Natural killer cell treated with Interleukin-12 subunit alpha and Interleukin-12 subunit beta and Interleukin-15 and Interleukin-18, amount 100 ng/mL, for 72 hours (primary cell): Measurements from ENCODE around the gene PPM1H. TPM values are rescaled to one million over a fixed set of nuclear protein-coding genes. Genes with fewer than 3 reads are reported as not detected.

ENCODE experiments used
- ATAC-seq, 2 donors: fragments of 150-1000 bp; cut with Tn5 transposase in 1 of 2; sonication (Bioruptor Pico), chemical (Tn5 transposase) in 1 of 2; 2 replicates each; pipeline ENCODE4 v1.10.0; 2021
- DNase-seq: peaks from one replicate; pipeline ENCODE4 v3.0.0; 2022; ENCODE audit warnings: low spot score
- H3K27ac Mint-ChIP-seq, 2 donors: 1 replicate in 1 of 2; 2 replicates in 1 of 2; pipeline ENCODE4 v1.8.0; 2022; ENCODE audit warnings: mixed read lengths in 2 of 2, mild to moderate bottlenecking in 1 of 2, moderate library complexity in 1 of 2
- H3K27me3 Mint-ChIP-seq, 2 donors: 1 replicate in 1 of 2; 2 replicates in 1 of 2; pipeline ENCODE4 v1.8.0; 2022; ENCODE audit warnings: mixed read lengths in 2 of 2
- H3K36me3 Mint-ChIP-seq: one replicate; pipeline ENCODE4 v1.8.0; 2022; ENCODE audit warnings: mixed read lengths
- H3K4me1 Mint-ChIP-seq, 2 donors: 1 replicate in 1 of 2; 2 replicates in 1 of 2; pipeline ENCODE4 v1.8.0; 2022; ENCODE audit warnings: low read depth in 2 of 2, mixed read lengths in 2 of 2, mild to moderate bottlenecking in 1 of 2
- H3K4me3 Mint-ChIP-seq: one replicate; pipeline ENCODE4 v1.8.0; 2022; ENCODE audit warnings: mixed read lengths
- H3K9me3 Mint-ChIP-seq: 2 replicates; pipeline ENCODE4 v1.8.0; 2022; ENCODE audit warnings: mixed read lengths
- total RNA-seq, 2 donors: library from RNA; stranded (reverse); gene quantifications; one replicate each; pipeline ENCODE4 v1.2.3, GENCODE V29; 2022

The PPM1H gene
- total RNA-seq, 2 donors from 2014 or later = 0.38 TPM; not detected in 1

DNA sequence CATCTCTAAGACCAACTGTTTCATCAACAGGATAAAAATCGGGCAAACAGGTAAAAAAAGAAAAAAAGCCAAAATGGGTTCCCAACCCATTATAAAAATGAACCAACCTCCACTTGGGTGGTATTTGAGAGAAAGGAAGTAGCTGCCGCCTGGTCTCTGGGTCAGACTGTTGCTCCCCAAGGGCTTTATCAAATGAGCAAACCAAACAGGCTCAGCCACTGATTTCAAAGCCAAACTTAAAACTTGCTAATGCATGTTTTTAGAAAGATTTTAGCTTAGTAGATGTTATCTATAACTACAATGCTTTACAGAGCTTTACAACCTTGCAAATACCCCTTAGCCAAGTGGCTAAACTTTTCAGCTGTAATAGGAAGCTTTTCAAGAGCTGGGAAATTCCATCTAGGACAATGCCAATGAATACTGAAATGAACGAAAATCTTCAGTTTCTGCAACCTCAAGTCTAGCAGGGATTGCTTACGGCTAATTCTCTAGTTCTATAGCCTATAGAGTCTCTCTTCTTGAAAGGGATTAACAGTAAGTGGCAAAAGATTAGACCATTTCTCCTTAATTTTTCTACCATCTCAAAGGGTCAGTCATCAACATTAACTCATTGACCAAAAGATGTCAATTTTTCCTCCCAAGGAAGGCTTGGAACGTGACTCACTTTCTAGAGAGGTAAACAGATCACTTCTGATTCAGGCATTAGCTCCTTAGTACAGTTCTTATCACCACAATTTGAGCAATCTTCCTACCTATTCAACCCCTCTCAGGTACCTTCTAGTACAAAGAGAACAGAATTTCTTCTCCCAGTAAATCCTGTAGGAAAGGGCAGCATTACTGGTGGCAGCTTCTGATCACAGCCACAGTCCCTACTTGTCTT lies 4.2 kb downstream of the PPM1H start:
- Mint-ChIP-seq H3K27ac (no peak overlapping the region), H3K4me3 (no peak overlapping the region), H3K4me1 (peaks cover 11% of the 10 kb centered on the region in 2 donors), H3K36me3 (no peaks in the 10 kb centered on the region), H3K27me3 (peaks cover 21 to 32% of the 10 kb centered on the region in 2 donors), H3K9me3 (peaks cover 3% of the 10 kb centered on the region)
- ATAC-seq = no peak
- DNase-seq = no peak

DNA sequence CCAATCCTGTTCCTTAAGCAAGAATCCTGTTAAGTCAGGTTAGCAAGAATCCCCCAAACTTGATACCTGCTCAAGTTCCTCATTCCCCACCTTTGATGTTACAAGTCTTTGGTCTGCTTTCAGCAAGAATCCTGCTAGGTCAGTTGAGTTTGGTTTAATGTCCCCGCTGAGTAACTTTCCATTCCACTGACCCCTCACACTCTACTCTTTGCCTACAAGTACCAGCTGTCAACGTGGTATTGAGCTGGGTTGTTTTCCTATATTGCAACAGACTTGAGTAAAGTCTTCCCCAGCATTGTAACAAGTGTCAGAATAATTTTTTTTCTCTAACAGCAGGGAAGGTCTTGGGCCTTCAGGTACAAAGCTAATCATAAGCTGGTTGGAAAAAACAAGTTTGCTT lies 6.3 kb downstream of the PPM1H start:
- H3K36me3 Mint-ChIP-seq = no peaks in the 10 kb centered on the region
- no peak overlapping the region for H3K27ac Mint-ChIP-seq
- ATAC-seq (no peak), DNase-seq (no peak)
- peaks cover 3% of the 10 kb centered on the region for H3K9me3 Mint-ChIP-seq
- H3K27me3 Mint-ChIP-seq = peaks cover 16 to 26% of the 10 kb centered on the region in 2 donors
- H3K4me1 Mint-ChIP-seq = peaks cover 6% of the 10 kb centered on the region in 2 donors
- H3K4me3 Mint-ChIP-seq = no peak overlapping the region

DNA sequence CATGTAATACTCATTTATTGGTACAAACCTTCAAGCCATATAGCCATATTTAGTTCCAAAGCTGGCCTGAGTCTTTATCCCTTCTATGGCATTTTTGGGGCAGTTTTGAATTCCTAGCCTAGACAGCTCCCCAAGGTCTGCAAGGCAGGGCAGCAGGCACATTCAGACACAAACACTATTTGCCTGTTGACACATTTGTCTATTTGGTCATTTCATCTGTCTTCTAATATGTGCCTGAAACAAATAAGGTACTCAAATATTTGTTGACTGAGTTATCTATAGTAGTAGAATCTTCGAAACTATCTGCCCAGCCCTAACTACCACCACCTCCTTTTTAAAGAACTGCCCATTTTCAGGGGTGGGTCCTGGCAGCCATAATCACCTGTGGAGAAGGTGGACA lies 9.3 kb downstream of the PPM1H start:
- Mint-ChIP-seq H3K4me1 (no peaks in the 10 kb centered on the region), H3K36me3 (no peaks in the 10 kb centered on the region), H3K4me3 (no peak overlapping the region), H3K27me3 (peaks cover 3 to 7% of the 10 kb centered on the region in 2 donors), H3K27ac (no peak overlapping the region), H3K9me3 (no peaks in the 10 kb centered on the region)
- ATAC-seq (no peak), DNase-seq (no peak)

DNA sequence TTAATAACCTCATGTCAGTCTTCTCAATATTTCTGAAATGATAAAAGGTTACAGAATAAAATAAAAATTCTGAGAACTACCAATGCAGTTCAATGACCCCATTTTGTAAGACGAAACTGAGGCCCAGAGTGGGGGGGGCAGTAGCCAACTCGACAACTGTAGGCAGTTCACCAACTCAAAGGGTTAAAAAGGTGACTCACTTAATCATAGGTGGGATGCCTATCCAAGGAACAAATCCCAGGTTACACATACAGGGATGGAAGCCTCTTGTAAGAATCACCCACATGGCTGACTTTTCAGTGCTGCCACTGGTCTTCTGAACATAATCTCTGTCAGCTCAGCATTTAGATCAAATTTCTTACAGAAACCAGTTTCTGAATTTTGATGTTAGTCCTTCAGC lies 10.9 kb downstream of the PPM1H start:
- Mint-ChIP-seq H3K9me3 (no peaks in the 10 kb centered on the region), H3K27ac (no peak overlapping the region), H3K36me3 (no peaks in the 10 kb centered on the region), H3K27me3 (no peaks in the 10 kb centered on the region), H3K4me1 (no peaks in the 10 kb centered on the region), H3K4me3 (no peak overlapping the region)
- no peak for DNase-seq
- no peak for ATAC-seq

DNA sequence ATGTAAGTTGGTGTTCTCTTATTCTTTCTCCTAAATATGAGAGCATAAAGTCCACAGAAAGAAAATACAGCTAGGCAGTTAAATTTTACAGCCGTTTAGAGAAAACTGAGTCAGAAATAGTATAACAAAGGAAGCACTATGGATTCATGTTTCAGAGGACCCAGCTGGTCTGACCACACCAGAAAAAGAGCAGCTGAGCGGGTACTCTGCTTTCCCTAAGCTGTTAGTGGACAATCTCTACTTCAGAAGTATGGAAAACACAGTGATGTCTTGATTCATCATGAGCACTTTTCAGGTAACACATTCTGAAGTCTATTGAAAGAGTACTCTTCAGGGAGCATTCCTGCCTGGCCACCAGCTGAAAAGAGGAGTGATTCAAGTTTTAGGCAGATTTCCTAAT lies 12.4 kb downstream of the PPM1H start:
- DNase-seq (no peak), ATAC-seq (no peak)
- Mint-ChIP-seq H3K4me3 (no peak overlapping the region), H3K36me3 (no peaks in the 10 kb centered on the region), H3K27me3 (no peaks in the 10 kb centered on the region), H3K9me3 (no peaks in the 10 kb centered on the region), H3K27ac (no peak overlapping the region), H3K4me1 (no peaks in the 10 kb centered on the region)

DNA sequence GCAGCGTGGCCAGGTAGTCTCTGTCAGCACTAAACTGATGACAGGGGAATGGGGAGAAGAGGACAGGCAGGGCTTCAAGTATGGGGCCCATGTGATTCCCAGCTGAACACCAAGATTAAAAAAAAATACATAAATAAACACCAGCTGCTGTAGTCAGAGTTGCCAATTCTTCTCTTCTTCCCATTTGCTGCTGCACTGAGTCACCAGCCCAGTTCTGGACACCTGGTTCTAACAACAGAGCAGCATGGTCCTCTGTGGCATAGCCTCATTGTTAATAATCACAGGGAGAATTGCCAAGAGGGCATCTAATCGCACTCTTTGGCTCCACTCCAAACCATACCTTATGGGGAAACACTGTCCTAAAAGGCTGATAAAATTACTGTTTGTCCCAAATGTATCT lies 15.1 kb downstream of the PPM1H start:
- H3K4me1 Mint-ChIP-seq = no peaks in the 10 kb centered on the region
- ATAC-seq (no peak), DNase-seq (no peak)
- H3K27ac Mint-ChIP-seq = no peak overlapping the region
- H3K9me3 Mint-ChIP-seq = no peaks in the 10 kb centered on the region
- H3K4me3 Mint-ChIP-seq = no peak overlapping the region
- peaks cover 0 to 3% of the 10 kb centered on the region in 2 donors for H3K27me3 Mint-ChIP-seq
- no peaks in the 10 kb centered on the region for H3K36me3 Mint-ChIP-seq

DNA sequence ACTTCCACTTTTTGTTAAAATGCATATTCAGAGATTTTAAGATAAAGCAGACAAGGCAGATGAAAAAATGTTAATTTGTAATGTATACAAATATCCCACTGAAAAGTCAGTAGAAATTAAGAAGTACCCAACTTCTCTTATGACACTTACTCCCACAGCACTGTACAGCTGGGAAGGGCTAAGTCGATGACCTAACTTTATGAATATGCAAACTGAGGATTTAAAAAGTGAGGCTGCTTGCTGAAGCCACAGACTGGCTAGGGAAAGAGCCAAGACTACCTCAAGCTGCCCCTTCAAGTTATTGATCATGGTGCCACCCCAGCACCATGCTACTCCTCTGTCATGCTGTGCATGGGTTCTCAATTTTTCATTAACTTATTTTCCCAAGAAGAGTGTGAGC lies 17.0 kb downstream of the PPM1H start:
- H3K36me3 Mint-ChIP-seq = no peaks in the 10 kb centered on the region
- no peak overlapping the region for H3K27ac Mint-ChIP-seq
- no peaks in the 10 kb centered on the region for H3K4me1 Mint-ChIP-seq
- H3K4me3 Mint-ChIP-seq = no peak overlapping the region
- H3K27me3 Mint-ChIP-seq = peaks cover under 1 to 3% of the 10 kb centered on the region in 2 donors
- H3K9me3 Mint-ChIP-seq = no peaks in the 10 kb centered on the region
- DNase-seq (no peak), ATAC-seq (no peak)

DNA sequence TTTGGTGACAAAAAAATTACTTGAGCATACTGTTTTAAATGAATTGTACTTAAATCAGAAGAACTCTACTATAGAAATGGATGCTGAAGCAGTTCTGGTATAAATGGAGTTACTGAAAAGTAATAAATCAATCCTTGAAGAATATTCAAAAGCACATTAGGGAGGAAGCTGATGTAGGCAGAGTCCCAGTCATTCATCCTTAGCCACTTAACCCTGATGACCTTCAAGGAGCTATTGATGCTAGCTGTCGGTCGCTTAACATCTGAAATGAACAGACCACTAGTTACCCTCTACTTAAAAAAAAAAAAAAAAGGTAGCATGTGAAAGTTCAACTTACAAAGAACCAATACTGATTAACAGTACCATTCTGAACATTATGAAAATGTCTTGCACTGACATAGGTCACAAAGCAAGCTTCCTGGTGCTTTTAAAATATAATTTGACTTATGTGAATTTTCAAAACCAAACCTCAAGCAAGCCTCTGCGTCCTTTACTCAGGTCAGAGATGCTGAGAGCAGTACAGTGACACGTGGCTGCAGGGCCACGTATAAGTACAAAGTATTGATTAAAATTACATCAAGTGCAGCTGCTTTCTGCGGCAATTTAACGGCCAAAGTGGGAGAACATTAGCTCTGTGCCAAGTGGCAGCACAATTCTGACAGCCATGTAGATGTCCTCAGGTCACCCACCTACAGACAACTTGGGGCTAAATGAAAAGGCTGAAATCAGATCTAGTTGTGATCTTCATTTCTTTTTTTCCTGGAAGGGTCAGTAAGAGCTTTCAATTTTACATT lies 18.1 kb downstream of the PPM1H start:
- Mint-ChIP-seq H3K4me1 (no peaks in the 10 kb centered on the region), H3K27ac (no peak overlapping the region), H3K36me3 (no peaks in the 10 kb centered on the region), H3K27me3 (peaks cover 3 to 7% of the 10 kb centered on the region in 2 donors), H3K4me3 (no peak overlapping the region), H3K9me3 (no peaks in the 10 kb centered on the region)
- DNase-seq (no peak), ATAC-seq (no peak)

DNA sequence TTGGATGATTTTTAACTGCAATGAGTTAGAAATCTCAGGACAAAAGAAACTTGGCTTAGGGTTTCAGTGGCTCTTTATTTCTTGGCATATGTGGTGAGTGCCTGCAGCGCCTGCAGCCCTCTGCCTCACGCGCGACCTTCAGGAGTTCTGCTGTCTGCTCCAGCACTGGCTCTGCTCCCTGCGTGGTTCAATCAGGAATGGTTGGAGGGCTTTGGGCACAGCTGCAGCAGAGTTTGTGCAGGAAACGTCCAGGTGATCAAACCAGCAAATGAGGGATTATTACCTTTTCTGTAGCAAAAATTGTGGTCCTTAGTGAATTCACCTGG lies 19.8 kb downstream of the PPM1H start:
- DNase-seq = no peak
- Mint-ChIP-seq H3K4me3 (no peak overlapping the region), H3K36me3 (no peaks in the 10 kb centered on the region), H3K9me3 (no peaks in the 10 kb centered on the region), H3K27ac (no peak overlapping the region), H3K4me1 (no peaks in the 10 kb centered on the region), H3K27me3 (peaks cover 7 to 13% of the 10 kb centered on the region in 2 donors)
- ATAC-seq = no peak

DNA sequence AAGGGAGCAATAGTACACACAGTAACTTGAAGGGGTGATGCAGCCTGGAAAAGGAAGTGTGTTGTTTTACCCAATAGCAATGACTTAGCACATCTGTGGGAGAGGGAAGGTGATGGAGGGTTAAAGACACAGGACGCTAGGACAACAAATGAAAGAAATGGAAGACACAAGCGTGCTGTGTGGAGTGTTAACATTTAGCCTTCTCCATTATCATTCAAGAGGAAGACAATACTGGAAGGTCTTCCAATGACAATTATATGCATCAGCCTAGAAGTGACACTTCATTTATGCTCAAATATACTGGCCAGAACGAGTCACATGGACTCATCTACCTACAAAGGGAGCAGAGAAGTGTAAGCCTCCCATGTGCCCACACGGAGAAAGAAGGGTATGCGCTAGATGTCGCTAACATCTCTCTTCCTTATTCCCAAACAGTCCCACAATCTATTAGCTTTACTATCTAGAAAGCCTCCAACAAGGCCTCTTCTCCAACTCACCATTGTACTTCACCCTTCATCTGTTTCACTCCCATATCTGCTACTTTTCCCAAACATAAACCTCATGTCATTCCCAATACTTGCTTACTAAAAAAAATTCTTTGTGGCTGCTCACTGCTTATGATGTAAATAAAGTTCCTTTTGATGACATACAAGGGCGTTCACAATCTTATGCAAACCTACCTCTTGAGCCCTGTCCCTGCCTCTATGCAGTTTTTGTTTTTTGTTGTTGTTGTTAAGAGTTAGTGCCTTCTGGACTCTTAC lies 20.3 kb downstream of the PPM1H start:
- Mint-ChIP-seq H3K36me3 (no peaks in the 10 kb centered on the region), H3K27me3 (peaks cover 7 to 18% of the 10 kb centered on the region in 2 donors), H3K4me1 (no peaks in the 10 kb centered on the region), H3K4me3 (no peak overlapping the region), H3K27ac (no peak overlapping the region), H3K9me3 (no peaks in the 10 kb centered on the region)
- ATAC-seq (no peak), DNase-seq (no peak)

DNA sequence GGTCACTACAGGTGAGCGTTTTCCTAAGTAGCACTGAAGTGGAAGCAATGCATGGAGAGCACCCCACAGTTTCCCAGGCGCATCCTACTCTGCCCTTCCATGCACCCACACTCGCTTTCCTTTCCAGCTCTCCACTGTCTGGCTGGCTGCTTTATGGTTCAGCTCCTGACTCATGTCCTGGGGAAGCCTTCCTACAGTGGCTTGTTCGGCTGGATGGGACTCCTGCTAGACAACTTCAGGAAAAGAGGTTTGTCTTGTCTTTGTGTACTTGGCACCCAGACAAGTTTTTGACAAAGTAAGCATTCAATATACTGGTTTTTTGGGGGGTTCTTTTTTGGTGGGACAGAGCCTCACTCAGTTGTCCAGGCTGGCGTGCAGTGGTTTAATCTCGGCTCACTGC lies 21.6 kb downstream of the PPM1H start:
- no peaks in the 10 kb centered on the region for H3K9me3 Mint-ChIP-seq
- H3K27ac Mint-ChIP-seq = no peak overlapping the region
- DNase-seq = no peak
- no peaks in the 10 kb centered on the region for H3K4me1 Mint-ChIP-seq
- H3K4me3 Mint-ChIP-seq = no peak overlapping the region
- ATAC-seq = no peak
- H3K27me3 Mint-ChIP-seq = peaks cover 13 to 23% of the 10 kb centered on the region in 2 donors
- no peaks in the 10 kb centered on the region for H3K36me3 Mint-ChIP-seq

DNA sequence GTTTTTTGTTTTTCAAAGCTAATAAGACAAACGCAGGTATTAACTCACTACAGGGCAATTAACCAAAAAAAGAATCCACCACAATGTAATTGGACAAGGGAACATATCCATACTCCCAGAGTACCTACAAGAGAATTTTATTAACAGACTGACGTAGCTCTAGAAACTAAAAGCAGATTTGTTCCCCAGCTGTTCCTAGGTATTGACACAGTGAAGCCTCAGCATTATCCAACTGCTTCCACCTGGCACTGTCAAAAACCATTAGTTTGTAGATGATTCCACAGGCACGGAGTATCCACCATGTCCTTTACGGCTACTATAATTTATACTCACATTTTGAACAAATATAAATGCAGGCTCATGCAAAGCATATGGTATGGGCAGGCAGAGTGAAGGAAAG lies 22.3 kb downstream of the PPM1H start:
- no peak for DNase-seq
- ATAC-seq = no peak
- Mint-ChIP-seq H3K27me3 (peaks cover 13 to 23% of the 10 kb centered on the region in 2 donors), H3K4me3 (no peak overlapping the region), H3K9me3 (no peaks in the 10 kb centered on the region), H3K4me1 (no peaks in the 10 kb centered on the region), H3K27ac (no peak overlapping the region), H3K36me3 (no peaks in the 10 kb centered on the region)

DNA sequence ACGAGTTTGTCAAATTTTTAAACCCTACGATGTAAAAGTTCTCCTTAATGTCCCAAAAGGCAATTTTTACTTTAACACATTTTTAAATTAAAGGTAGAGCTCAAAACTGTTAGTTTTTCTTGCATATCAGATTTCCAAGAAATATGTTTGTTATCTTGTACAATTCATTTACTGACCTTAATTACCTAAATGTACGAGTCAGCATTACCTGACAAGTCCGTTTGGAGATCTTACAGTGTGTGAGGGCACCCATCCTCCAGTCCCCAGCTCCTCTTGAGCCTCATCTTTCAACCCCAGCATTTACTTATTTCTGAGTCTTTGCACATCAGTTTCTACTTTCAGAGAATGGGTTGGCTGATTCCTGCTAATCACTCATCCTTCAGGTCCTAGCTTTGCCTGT lies 23.7 kb downstream of the PPM1H start:
- H3K36me3 Mint-ChIP-seq = no peaks in the 10 kb centered on the region
- peaks cover 13 to 23% of the 10 kb centered on the region in 2 donors for H3K27me3 Mint-ChIP-seq
- DNase-seq (no peak), ATAC-seq (no peak)
- H3K4me1 Mint-ChIP-seq = no peaks in the 10 kb centered on the region
- H3K4me3 Mint-ChIP-seq = no peak overlapping the region
- H3K27ac Mint-ChIP-seq = no peak overlapping the region
- no peaks in the 10 kb centered on the region for H3K9me3 Mint-ChIP-seq
